ENCODE measurements around the gene NRDE2.

GRCh38 chr14:90319173-90319572, 12.6 kb downstream of the NRDE2 start:
- TF ChIP-seq CTCF (IDR thresholded peaks at IDR 0.05) (no peak), EZH2 (IDR thresholded peaks at IDR 0.05) (no peak), EZH2phosphoT487 (IDR thresholded peaks at IDR 0.05) (no peak)
